Loucy (cell line): Measurements from ENCODE around the gene PLA2G2F.

ENCODE experiments used
- H2AFZ ChIP-seq: fragments of 200-600 bp; sonication (generic); 2 replicates; pipeline ENCODE4 v1.6.0; 2016; ENCODE audit warnings: antibody characterized with exemption, mild to moderate bottlenecking, low read length, moderate library complexity
- H3F3A ChIP-seq: fragments of 200-600 bp; 2 replicates; pipeline ENCODE4 v1.6.0; 2016; ENCODE audit warnings: antibody characterized with exemption, low read depth, mild to moderate bottlenecking
- H3K27me3 ChIP-seq: fragments of 200-600 bp; sonication (generic); 2 replicates; pipeline ENCODE4 v1.6.1; 2014; ENCODE audit warnings: low read length, mild to moderate bottlenecking; ENCODE audit not compliant: insufficient read depth, poor library complexity, severe bottlenecking
- H3K36me3 ChIP-seq: fragments of 200-600 bp; sonication (generic); 2 replicates; pipeline ENCODE4 v1.6.1; 2016; ENCODE audit warnings: low read length; ENCODE audit not compliant: insufficient read depth
- H3K4me1 ChIP-seq: fragments of 200-600 bp; sonication (generic); 2 replicates; pipeline ENCODE4 v1.5.1; 2014; ENCODE audit warnings: low read length, mild to moderate bottlenecking; ENCODE audit not compliant: insufficient read depth, poor library complexity, severe bottlenecking
- H3K4me2 ChIP-seq: fragments of 200-600 bp; sonication (generic); 2 replicates; pipeline ENCODE4 v1.6.0; 2014; ENCODE audit warnings: antibody characterized with exemption, low read length, low read depth, mild to moderate bottlenecking; ENCODE audit not compliant: poor library complexity, severe bottlenecking
- H3K4me3 ChIP-seq: fragments of 200-600 bp; sonication (generic); 2 replicates; pipeline ENCODE4 v1.5.1; 2014; ENCODE audit warnings: low read length, mild to moderate bottlenecking, mixed read lengths; ENCODE audit not compliant: poor library complexity, severe bottlenecking
- H3K79me2 ChIP-seq: fragments of 200-600 bp; sonication (generic); 2 replicates; pipeline ENCODE4 v1.6.1; 2014; ENCODE audit warnings: low read length; ENCODE audit not compliant: insufficient read depth
- H3K9ac ChIP-seq: fragments of 200-600 bp; sonication (generic); 2 replicates; pipeline ENCODE4 v1.6.0; 2014; ENCODE audit warnings: mild to moderate bottlenecking, low read depth, low read length, moderate library complexity; ENCODE audit not compliant: poor library complexity, severe bottlenecking
- H3K9me2 ChIP-seq: fragments of 200-600 bp; sonication (generic); replicated peaks from 2 replicates; pipeline ENCODE4 v1.6.1; 2016; ENCODE audit warnings: low read depth, low read length, mixed read lengths
- H3K9me3 ChIP-seq: fragments of 200-600 bp; sonication (generic); 2 replicates; pipeline ENCODE4 v1.6.1; 2014; ENCODE audit warnings: mild to moderate bottlenecking, antibody characterized with exemption, low read length, low read depth; ENCODE audit not compliant: insufficient read depth
- H4K20me1 ChIP-seq: fragments of 200-600 bp; sonication (generic); 2 replicates; pipeline ENCODE4 v1.6.0; 2014; ENCODE audit warnings: antibody characterized with exemption, low read length, mild to moderate bottlenecking; ENCODE audit not compliant: insufficient read depth, poor library complexity, severe bottlenecking
- EZH2phosphoT487 ChIP-seq: fragments of 200-600 bp; IDR thresholded peaks from 2 replicates; pipeline ENCODE4 v1.6.1; 2018; ENCODE audit warnings: antibody characterized with exemption, mild to moderate bottlenecking, moderate library complexity, borderline replicate concordance
- TF ChIP-seq, protein P1 (sequence below): fragments of 200-600 bp; sonication (generic); conservative IDR thresholded peaks from 2 replicates; pipeline ENCODE4 v1.5.1; 2014; ENCODE audit warnings: mild to moderate bottlenecking, antibody characterized with exemption, low read length

The PLA2G2F gene

DNA sequence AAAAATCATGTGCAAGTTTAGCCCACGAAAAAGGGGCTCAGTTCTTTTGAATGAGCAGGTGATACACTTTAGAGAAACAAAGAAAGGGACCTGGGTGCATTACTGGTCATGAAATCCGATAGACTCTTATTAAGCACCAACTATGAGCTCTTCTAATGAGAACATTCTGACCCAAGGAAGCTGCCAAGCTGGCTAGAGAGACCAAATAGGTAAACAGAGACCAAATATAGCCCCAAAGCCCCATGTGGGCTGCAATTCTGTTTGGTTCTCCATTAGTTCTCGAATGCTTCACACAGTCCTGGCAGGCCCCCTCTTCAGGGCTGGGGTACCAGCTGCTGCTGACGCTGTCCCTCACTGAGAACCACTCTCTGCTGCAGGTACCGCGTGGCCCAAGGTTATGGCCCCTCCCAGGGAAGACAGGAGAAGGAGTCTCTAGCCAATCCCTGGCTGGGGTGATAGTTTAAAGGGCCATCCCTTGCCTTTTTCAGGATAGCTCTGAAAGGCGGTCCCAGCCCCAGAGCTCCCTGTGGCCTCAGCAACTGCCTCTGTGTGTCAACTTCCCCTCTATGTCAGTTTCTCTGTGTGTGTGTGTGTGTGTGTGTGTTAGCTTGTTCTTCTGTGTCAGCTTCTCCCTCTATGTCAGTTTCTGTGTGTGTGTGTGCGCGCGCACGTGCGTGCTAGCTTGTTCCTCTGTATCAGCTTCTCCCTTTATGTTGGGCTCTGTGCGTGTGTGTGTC is 39.7 kb downstream of the PLA2G2F start:
- no peaks in the 10 kb centered on the region for H3K9me3 ChIP-seq
- no peaks in the 10 kb centered on the region for H3K4me1 ChIP-seq
- H3F3A ChIP-seq: no peaks in the 10 kb centered on the region
- no peak overlapping the region for H2AFZ ChIP-seq
- no peaks in the 10 kb centered on the region for H4K20me1 ChIP-seq
- H3K27me3 ChIP-seq: no peaks in the 10 kb centered on the region
- no peaks in the 10 kb centered on the region for H3K36me3 ChIP-seq
- no peak overlapping the region for H3K9ac ChIP-seq
- no peak overlapping the region for H3K4me3 ChIP-seq
- H3K79me2 ChIP-seq: no peaks in the 10 kb centered on the region
- H3K9me2 ChIP-seq: no peaks in the 10 kb centered on the region
- no peak overlapping the region for H3K4me2 ChIP-seq
- TF ChIP-seq, protein P1, sequence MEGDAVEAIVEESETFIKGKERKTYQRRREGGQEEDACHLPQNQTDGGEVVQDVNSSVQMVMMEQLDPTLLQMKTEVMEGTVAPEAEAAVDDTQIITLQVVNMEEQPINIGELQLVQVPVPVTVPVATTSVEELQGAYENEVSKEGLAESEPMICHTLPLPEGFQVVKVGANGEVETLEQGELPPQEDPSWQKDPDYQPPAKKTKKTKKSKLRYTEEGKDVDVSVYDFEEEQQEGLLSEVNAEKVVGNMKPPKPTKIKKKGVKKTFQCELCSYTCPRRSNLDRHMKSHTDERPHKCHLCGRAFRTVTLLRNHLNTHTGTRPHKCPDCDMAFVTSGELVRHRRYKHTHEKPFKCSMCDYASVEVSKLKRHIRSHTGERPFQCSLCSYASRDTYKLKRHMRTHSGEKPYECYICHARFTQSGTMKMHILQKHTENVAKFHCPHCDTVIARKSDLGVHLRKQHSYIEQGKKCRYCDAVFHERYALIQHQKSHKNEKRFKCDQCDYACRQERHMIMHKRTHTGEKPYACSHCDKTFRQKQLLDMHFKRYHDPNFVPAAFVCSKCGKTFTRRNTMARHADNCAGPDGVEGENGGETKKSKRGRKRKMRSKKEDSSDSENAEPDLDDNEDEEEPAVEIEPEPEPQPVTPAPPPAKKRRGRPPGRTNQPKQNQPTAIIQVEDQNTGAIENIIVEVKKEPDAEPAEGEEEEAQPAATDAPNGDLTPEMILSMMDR: no peak
- no peak for TF ChIP-seq EZH2phosphoT487

DNA sequence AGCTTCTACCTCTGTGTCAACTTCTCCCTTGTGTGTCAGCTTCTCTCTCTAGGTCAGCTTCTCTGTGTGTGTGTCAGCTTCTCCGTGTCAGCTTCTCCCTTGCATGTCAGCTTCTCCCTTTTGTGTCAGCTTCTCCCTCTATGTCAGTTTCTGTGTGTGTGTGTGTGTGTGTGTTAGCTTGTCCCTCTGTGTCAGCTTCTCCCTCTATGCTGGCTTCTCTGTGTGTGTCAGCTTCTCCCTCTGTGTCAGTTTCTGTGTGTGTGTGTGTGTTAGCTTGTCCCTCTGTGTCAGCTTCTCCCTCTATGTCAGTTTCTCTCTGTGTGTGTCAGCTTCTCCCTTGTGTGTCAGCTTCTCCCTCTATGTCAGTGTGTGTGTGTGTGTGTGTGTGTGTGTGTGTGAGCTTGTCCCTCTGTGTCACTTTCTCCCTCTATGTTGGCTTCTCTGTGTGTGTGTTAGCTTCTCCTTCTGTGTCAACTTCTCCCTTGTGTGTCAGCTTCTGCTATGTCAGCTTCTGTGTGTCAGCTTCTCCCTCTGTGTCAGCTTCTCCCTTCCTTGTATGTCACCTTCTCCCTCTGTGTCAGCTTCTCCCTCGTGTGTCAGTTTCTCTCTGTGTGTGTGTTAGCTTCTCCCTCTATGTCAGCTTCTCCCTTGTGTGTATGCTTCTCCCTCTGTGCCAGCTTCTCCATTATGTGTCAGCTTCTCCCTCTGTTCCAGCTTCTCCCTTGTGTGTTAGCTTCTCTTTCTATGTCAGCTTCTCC is 40.4 kb downstream of the PLA2G2F start:
- Histone ChIP-seq H3K27me3 (no peaks in the 10 kb centered on the region), H4K20me1 (no peaks in the 10 kb centered on the region), H3K36me3 (no peaks in the 10 kb centered on the region), H3K4me1 (peaks cover 2% of the 10 kb centered on the region), H3K4me3 (no peak overlapping the region), H3K9ac (no peak overlapping the region), H3K79me2 (no peaks in the 10 kb centered on the region), H3K9me2 (no peaks in the 10 kb centered on the region), H3K9me3 (no peaks in the 10 kb centered on the region), H3K4me2 (no peak overlapping the region), H2AFZ (no peak overlapping the region), H3F3A (no peaks in the 10 kb centered on the region)
- TF ChIP-seq EZH2phosphoT487: no peak
- TF ChIP-seq, protein P1: no peak

- Histone ChIP-seq H3K4me3 (no peak overlapping the region), H3K9me2 (no peaks in the 10 kb centered on the region), H3K9ac (no peak overlapping the region), H4K20me1 (no peaks in the 10 kb centered on the region), H3K36me3 (no peaks in the 10 kb centered on the region), H3K4me1 (peaks cover 9% of the 10 kb centered on the region), H3K9me3 (no peaks in the 10 kb centered on the region), H3K4me2 (no peak overlapping the region), H3K79me2 (no peaks in the 10 kb centered on the region), H3K27me3 (no peaks in the 10 kb centered on the region), H2AFZ (no peak overlapping the region), H3F3A (no peaks in the 10 kb centered on the region)
- TF ChIP-seq, protein P1: no peak
- no peak for TF ChIP-seq EZH2phosphoT487
Measured at GRCh38 chr1:20180129-20180843, 41.2 kb downstream of the PLA2G2F start.
